ENCODE measurements around the gene ZDHHC8. TPM values are rescaled to one million over a fixed set of nuclear protein-coding genes. Genes with fewer than 3 reads are reported as not detected.

ZDHHC8 gene
- total and polyA plus RNA-seq, 2 experiments from 2014 or later: 9.6 to 72.7 TPM

- no peak overlapping the region for H2AFZ ChIP-seq
- peaks cover 26% of the 10 kb centered on the region for H4K20me1 ChIP-seq (ENCODE audit: insufficient read depth, poor library complexity, severe bottlenecking)
- peaks cover 48% of the 10 kb centered on the region for H3K79me2 ChIP-seq
- no peaks in the 10 kb centered on the region for H3K27me3 ChIP-seq
- H3K27ac ChIP-seq: no peak overlapping the region
- no peaks in the 10 kb centered on the region for H3K9me3 ChIP-seq (ENCODE audit: low read depth)
- no peak for DNase-seq (ENCODE audit: low spot score)
- TF ChIP-seq EZH2 (IDR thresholded peaks at IDR 0.05; ENCODE audit: borderline replicate concordance) (no peak), CTCF (IDR thresholded peaks at IDR 0.05; ENCODE audit: poor library complexity) (no peak), EZH2phosphoT487 (IDR thresholded peaks at IDR 0.05; ENCODE audit: low read depth, severe bottlenecking, unreplicated experiment) (no peak)
- peaks cover 5% of the 10 kb centered on the region for H3K4me1 ChIP-seq (ENCODE audit: insufficient read depth)
- no peak overlapping the region for H3K4me2 ChIP-seq
- H3K4me3 ChIP-seq: no peak overlapping the region
- 86% methylated on average over 26 of the region's 26 CpGs for WGBS (ENCODE audit: low lambda C conversion rate, missing lambda C conversion rate)
- H3K36me3 ChIP-seq (replicated peaks; ENCODE audit: insufficient read depth, low read depth): no peaks in the 10 kb centered on the region
- H3K9me2 ChIP-seq (replicated peaks; ENCODE audit: insufficient read depth): no peaks in the 10 kb centered on the region
Measured at GRCh38 chr22:20137671-20138416, 6.2 kb downstream of the ZDHHC8 start.

- no peak overlapping the region for H3K4me3 ChIP-seq
- no peaks in the 10 kb centered on the region for H3K9me2 ChIP-seq (replicated peaks; ENCODE audit: insufficient read depth)
- H3K4me1 ChIP-seq (ENCODE audit: insufficient read depth): peaks cover under 1% of the 10 kb centered on the region
- H3K36me3 ChIP-seq (replicated peaks; ENCODE audit: insufficient read depth, low read depth): no peaks in the 10 kb centered on the region
- no peak overlapping the region for H3K27ac ChIP-seq
- 89% methylated on average over 4 of the region's 4 CpGs for WGBS (ENCODE audit: low lambda C conversion rate, missing lambda C conversion rate)
- no peaks in the 10 kb centered on the region for H3K9me3 ChIP-seq (ENCODE audit: low read depth)
- DNase-seq (ENCODE audit: low spot score): no peak
- no peak for TF ChIP-seq EZH2phosphoT487 (IDR thresholded peaks at IDR 0.05; ENCODE audit: low read depth, severe bottlenecking, unreplicated experiment)
- no peak for TF ChIP-seq EZH2 (IDR thresholded peaks at IDR 0.05; ENCODE audit: borderline replicate concordance)
- no peak for TF ChIP-seq CTCF (IDR thresholded peaks at IDR 0.05; ENCODE audit: poor library complexity)
- H4K20me1 ChIP-seq (ENCODE audit: insufficient read depth, poor library complexity, severe bottlenecking): peaks cover 21% of the 10 kb centered on the region
- no peaks in the 10 kb centered on the region for H3K27me3 ChIP-seq
- H3K79me2 ChIP-seq: peaks cover 42% of the 10 kb centered on the region
- no peak overlapping the region for H3K4me2 ChIP-seq
- no peak overlapping the region for H2AFZ ChIP-seq
Measured at GRCh38 chr22:20138417-20138738, 6.8 kb downstream of the ZDHHC8 start.

- no peaks in the 10 kb centered on the region for H3K4me1 ChIP-seq (ENCODE audit: insufficient read depth)
- peaks cover 19% of the 10 kb centered on the region for H4K20me1 ChIP-seq (ENCODE audit: insufficient read depth, poor library complexity, severe bottlenecking)
- no peak overlapping the region for H3K27ac ChIP-seq
- no peak overlapping the region for H3K4me2 ChIP-seq
- TF ChIP-seq EZH2 (IDR thresholded peaks at IDR 0.05; ENCODE audit: borderline replicate concordance) (no peak), EZH2phosphoT487 (IDR thresholded peaks at IDR 0.05; ENCODE audit: low read depth, severe bottlenecking, unreplicated experiment) (no peak)
- WGBS (ENCODE audit: low lambda C conversion rate, missing lambda C conversion rate): 93% methylated on average over 16 of the region's 16 CpGs
- no peaks in the 10 kb centered on the region for H3K36me3 ChIP-seq (replicated peaks; ENCODE audit: insufficient read depth, low read depth)
- H2AFZ ChIP-seq: no peak overlapping the region
- H3K9me2 ChIP-seq (replicated peaks; ENCODE audit: insufficient read depth): no peaks in the 10 kb centered on the region
- H3K4me3 ChIP-seq: no peak overlapping the region
- H3K27me3 ChIP-seq: no peaks in the 10 kb centered on the region
- H3K9me3 ChIP-seq (ENCODE audit: low read depth): no peaks in the 10 kb centered on the region
- H3K79me2 ChIP-seq: peaks cover 37% of the 10 kb centered on the region
- no peak for DNase-seq (ENCODE audit: low spot score)
Measured at GRCh38 chr22:20138868-20139267, 7.3 kb downstream of the ZDHHC8 start.

GRCh38 chr22:20139391-20140106 is 7.9 kb downstream of the ZDHHC8 start:
- Histone ChIP-seq H3K36me3 (replicated peaks; ENCODE audit: insufficient read depth, low read depth) (no peaks in the 10 kb centered on the region), H3K79me2 (peaks cover 32% of the 10 kb centered on the region), H3K9me2 (replicated peaks; ENCODE audit: insufficient read depth) (no peaks in the 10 kb centered on the region), H3K4me2 (no peak overlapping the region), H3K27ac (no peak overlapping the region), H2AFZ (no peak overlapping the region), H3K27me3 (no peaks in the 10 kb centered on the region), H3K9me3 (ENCODE audit: low read depth) (no peaks in the 10 kb centered on the region), H3K4me1 (ENCODE audit: insufficient read depth) (no peaks in the 10 kb centered on the region), H4K20me1 (ENCODE audit: insufficient read depth, poor library complexity, severe bottlenecking) (peaks cover 15% of the 10 kb centered on the region), H3K4me3 (no peak overlapping the region)
- TF ChIP-seq EZH2phosphoT487 (IDR thresholded peaks at IDR 0.05; ENCODE audit: low read depth, severe bottlenecking, unreplicated experiment): no peak
- no peak for TF ChIP-seq EZH2 (IDR thresholded peaks at IDR 0.05; ENCODE audit: borderline replicate concordance)
- TF ChIP-seq CTCF (IDR thresholded peaks at IDR 0.05; ENCODE audit: poor library complexity): no peak
- WGBS (ENCODE audit: low lambda C conversion rate, missing lambda C conversion rate): 98% methylated on average over 36 of the region's 36 CpGs
- DNase-seq (ENCODE audit: low spot score): no peak

All from hepatocyte (in vitro differentiated cells).